HEK293 (cell line): Measurements from ENCODE around the gene COL6A2.

Experiments used
- CTCF ChIA-PET: fragments of 350-600 bp; formaldehyde crosslinking; extraction: SDS; loops from one replicate; lab custom pipeline; 2021; ENCODE audit warnings: antibody characterized with exemption; lab: Yijun Ruan, JAX
- POLR2A ChIA-PET: fragments of 300-600 bp; formaldehyde crosslinking; extraction: SDS; loops from one replicate; lab custom pipeline; 2020; ENCODE audit warnings: antibody characterized with exemption, inconsistent platforms; lab: Yijun Ruan, JAX
- H3K27ac ChIP-seq: fragments of 200-500 bp; sonication (Bioruptor generic); 2 replicates; pipeline ENCODE4 v1.5.1; 2014; ENCODE audit warnings: low read depth, low read length, control low read depth, inconsistent platforms; ENCODE audit errors: extremely low read depth
- H3K36me3 ChIP-seq, 2 experiments: fragments of 200-500 bp in 1 of 2; sonication (Bioruptor generic) in 1 of 2; 1 replicate in 1 of 2; 2 replicates in 1 of 2; pipeline ENCODE4 v1.5.1; 2014 to 2017; ENCODE audit warnings: inconsistent platforms in 2 of 2, low read length in 2 of 2; ENCODE audit not compliant: control insufficient read depth in 2 of 2, insufficient read depth in 1 of 2
- H3K4me1 ChIP-seq: fragments of 200-500 bp; sonication (Bioruptor generic); 2 replicates; pipeline ENCODE4 v1.5.1; 2014; ENCODE audit warnings: mild to moderate bottlenecking, low read length, inconsistent platforms; ENCODE audit not compliant: control insufficient read depth, insufficient read depth
- H3K4me3 ChIP-seq: 2 replicates; pipeline ENCODE4 v1.5.1; 2011; ENCODE audit warnings: low read depth, mild to moderate bottlenecking, control low read depth, low read length, moderate library complexity
- H3K9me3 ChIP-seq: fragments of 200-500 bp; sonication (Bioruptor generic); 2 replicates; pipeline ENCODE4 v1.5.1; 2014; ENCODE audit warnings: low read depth, low read length, inconsistent platforms; ENCODE audit not compliant: control insufficient read depth, insufficient read depth
- BCL11B ChIP-seq: fragments of 450-650 bp; formaldehyde crosslinking; IDR thresholded peaks from 2 replicates; pipeline ENCODE4 v1.5.1; 2016; ENCODE audit warnings: low read depth, missing biosample characterization, missing genetic modification characterization
- GLIS1 ChIP-seq: fragments of 450-650 bp; formaldehyde crosslinking; IDR thresholded peaks from 2 replicates; pipeline ENCODE4 v1.5.1; 2016; ENCODE audit warnings: missing biosample characterization, missing genetic modification characterization
- HOXA7 ChIP-seq: sonication (generic); formaldehyde crosslinking; IDR thresholded peaks from 2 replicates; pipeline ENCODE4 v1.8.1; 2022; ENCODE audit warnings: missing genetic modification reagents, borderline replicate concordance
- INSM2 ChIP-seq: fragments of 450-650 bp; formaldehyde crosslinking; IDR thresholded peaks from 2 replicates; pipeline ENCODE4 v1.5.1; 2016; ENCODE audit warnings: missing biosample characterization, missing genetic modification characterization
- KLF16 ChIP-seq: fragments of 450-650 bp; formaldehyde crosslinking; IDR thresholded peaks from 2 replicates; pipeline ENCODE4 v1.5.1; 2017; ENCODE audit warnings: missing biosample characterization, missing genetic modification characterization
- PRDM4 ChIP-seq: fragments of 450-650 bp; formaldehyde crosslinking; IDR thresholded peaks from 2 replicates; pipeline ENCODE4 v1.5.1; 2017; ENCODE audit warnings: missing biosample characterization, missing genetic modification characterization
- PRDM6 ChIP-seq: fragments of 450-650 bp; formaldehyde crosslinking; IDR thresholded peaks from 2 replicates; pipeline ENCODE4 v1.5.1; 2017; ENCODE audit warnings: missing biosample characterization, missing genetic modification characterization
- SP7 ChIP-seq: fragments of 450-650 bp; formaldehyde crosslinking; IDR thresholded peaks from 2 replicates; pipeline ENCODE4 v1.5.1; 2016; ENCODE audit warnings: missing biosample characterization, missing genetic modification characterization
- TSHZ1 ChIP-seq: fragments of 450-650 bp; formaldehyde crosslinking; IDR thresholded peaks from 2 replicates; pipeline ENCODE4 v1.5.1; 2016; ENCODE audit warnings: missing biosample characterization, missing genetic modification characterization, borderline replicate concordance
- ZFP3 ChIP-seq: fragments of 450-650 bp; formaldehyde crosslinking; IDR thresholded peaks from 2 replicates; pipeline ENCODE4 v1.5.1; 2016; ENCODE audit warnings: low read depth, missing biosample characterization, missing genetic modification characterization
- ZNF18 ChIP-seq: fragments of 450-650 bp; formaldehyde crosslinking; IDR thresholded peaks from 2 replicates; pipeline ENCODE4 v1.5.1; 2016; ENCODE audit warnings: missing biosample characterization, missing genetic modification characterization
- ZNF341 ChIP-seq: fragments of 450-650 bp; formaldehyde crosslinking; IDR thresholded peaks from 2 replicates; pipeline ENCODE4; 2016; ENCODE audit warnings: low read depth, missing biosample characterization, missing genetic modification characterization
- ZNF37A ChIP-seq: fragments of 450-650 bp; IDR thresholded peaks from 2 replicates; pipeline ENCODE4 v1.5.1; 2018; ENCODE audit warnings: missing biosample characterization, missing genetic modification characterization
- ZNF514 ChIP-seq: fragments of 450-650 bp; formaldehyde crosslinking; IDR thresholded peaks from 2 replicates; pipeline ENCODE4 v1.5.1; 2016; ENCODE audit warnings: missing biosample characterization, missing genetic modification characterization
- ZNF548 ChIP-seq: fragments of 450-650 bp; formaldehyde crosslinking; IDR thresholded peaks from 2 replicates; pipeline ENCODE4 v1.5.1; 2016; ENCODE audit warnings: missing biosample characterization, missing genetic modification characterization
- ZNF629 ChIP-seq: fragments of 450-650 bp; formaldehyde crosslinking; IDR thresholded peaks from 2 replicates; pipeline ENCODE4 v1.5.1; 2017; ENCODE audit warnings: missing biosample characterization, missing genetic modification characterization
- ZNF768 ChIP-seq: fragments of 450-650 bp; formaldehyde crosslinking; IDR thresholded peaks from 2 replicates; pipeline ENCODE4 v1.5.1; 2018; ENCODE audit warnings: missing biosample characterization, mild to moderate bottlenecking, missing genetic modification characterization
- ZSCAN16 ChIP-seq: fragments of 450-650 bp; formaldehyde crosslinking; IDR thresholded peaks from 2 replicates; pipeline ENCODE4 v1.5.1; 2016; ENCODE audit warnings: missing biosample characterization, missing genetic modification characterization

COL6A2 gene

GRCh38 chr21:46156378-46156645 is 58.4 kb downstream of the COL6A2 start:
- ChIA-PET CTCF (no interaction called here), POLR2A (no interaction called here)
- Histone ChIP-seq H3K4me3 (no peak overlapping the region), H3K4me1 (no peaks in the 10 kb centered on the region), H3K9me3 (no peaks in the 10 kb centered on the region), H3K27ac (no peak overlapping the region), H3K36me3 (no peaks in the 10 kb centered on the region)
- no peak for TF ChIP-seq ZSCAN16
- no peak for TF ChIP-seq ZNF514 (tag by site-specific recombination)
- TF ChIP-seq KLF16 (tag by site-specific recombination), result no peak
- TF ChIP-seq PRDM6 (tag by site-specific recombination), result no peak

- CTCF ChIA-PET, result no interaction called here
- Histone ChIP-seq H3K9me3 (no peaks in the 10 kb centered on the region), H3K36me3 (no peaks in the 10 kb centered on the region), H3K4me3 (no peak overlapping the region), H3K27ac (no peak overlapping the region), H3K4me1 (no peaks in the 10 kb centered on the region)
- TF ChIP-seq ZNF548 (tag by site-specific recombination), result no peak
- no peak for TF ChIP-seq ZNF18
- no peak for TF ChIP-seq TSHZ1 (tag by site-specific recombination)
- TF ChIP-seq ZNF341, result no peak
- no peak for TF ChIP-seq SP7 (tag by site-specific recombination)
- no peak for TF ChIP-seq BCL11B
- TF ChIP-seq HOXA7 (CRISPR knock-in tag), result no peak
- no peak for TF ChIP-seq GLIS1 (tag by site-specific recombination)
- no peak for TF ChIP-seq PRDM4 (tag by site-specific recombination)
- no peak for TF ChIP-seq ZNF629 (tag by site-specific recombination)
- TF ChIP-seq ZNF37A, result no peak
- TF ChIP-seq INSM2 (tag by site-specific recombination), result no peak
- no peak for TF ChIP-seq ZFP3 (tag by site-specific recombination)
- no peak for TF ChIP-seq ZNF768
- POLR2A ChIA-PET, result no interaction called here
Measured at GRCh38 chr21:46156678-46157077, 58.8 kb downstream of the COL6A2 start.
